Measurements from ENCODE around the gene ZBTB8A.

GRCh38 chr1:32647308-32648134 is 108.3 kb downstream of the ZBTB8A start:
- TF ChIP-seq EZH2phosphoT487 (conservative IDR thresholded peaks at IDR 0.05; ENCODE audit: low read length) = no peak
- no peak for TF ChIP-seq CTCF (IDR thresholded peaks at IDR 0.05; ENCODE audit: insufficient read depth, low read length, poor library complexity, severe bottlenecking)
